Natural killer cell (primary cell): ENCODE results near the gene PXDC1. TPM values are rescaled to one million over a fixed set of nuclear protein-coding genes. Genes with fewer than 3 reads are reported as not detected.

Experiments
- ATAC-seq, 3 donors: fragments of 150-1000 bp in 2 of 3; fragments of 200-7000 bp in 1 of 3; cut with Tn5 transposase; 1 replicate in 1 of 3; 2 replicates in 2 of 3; pipeline ENCODE4 v1.10.0; 2021; ENCODE audit warnings: mild to moderate bottlenecking in 2 of 3, moderate library complexity in 2 of 3
- DNase-seq, 2 donors: peaks; one replicate each; pipeline versions ENCODE4 v3.0.0 to v3.0.0-alpha.2; 2013 to 2021; ENCODE audit warnings: mixed read lengths in 1 of 2
- H3K27ac ChIP-seq: one replicate; pipeline ENCODE4 v1.5.1; 2013; ENCODE audit warnings: mild to moderate bottlenecking, low read length
- H3K27me3 ChIP-seq: one replicate; pipeline ENCODE4 v1.6.1; 2013; ENCODE audit warnings: low read length; ENCODE audit not compliant: control insufficient read depth, insufficient read depth
- H3K36me3 ChIP-seq: one replicate; pipeline ENCODE4 v1.6.1; 2013; ENCODE audit warnings: low read length; ENCODE audit not compliant: control insufficient read depth, insufficient read depth
- H3K4me1 ChIP-seq: one replicate; pipeline ENCODE4 v1.6.1; 2013; ENCODE audit warnings: low read length; ENCODE audit not compliant: control insufficient read depth, insufficient read depth
- H3K4me3 ChIP-seq: one replicate; pipeline ENCODE4 v1.5.1; 2013; ENCODE audit warnings: low read length
- H3K9me3 ChIP-seq: one replicate; pipeline ENCODE4 v1.6.1; 2013; ENCODE audit warnings: low read length; ENCODE audit not compliant: control insufficient read depth, insufficient read depth
- H3K27ac Mint-ChIP-seq, 2 donors: one replicate each; pipeline ENCODE4 v1.8.0; 2022; ENCODE audit warnings: mild to moderate bottlenecking in 2 of 2, mixed read lengths in 2 of 2, moderate library complexity in 1 of 2
- H3K27me3 Mint-ChIP-seq, 2 donors: one replicate each; pipeline ENCODE4 v1.8.0; 2022; ENCODE audit warnings: low read depth in 2 of 2, mixed read lengths in 2 of 2
- H3K36me3 Mint-ChIP-seq: one replicate; pipeline ENCODE4 v1.8.0; 2022; ENCODE audit warnings: mixed read lengths
- H3K4me1 Mint-ChIP-seq, 2 donors: one replicate each; pipeline ENCODE4 v1.8.0; 2022; ENCODE audit warnings: mixed read lengths in 2 of 2
- H3K4me3 Mint-ChIP-seq: one replicate; pipeline ENCODE4 v1.8.0; 2022; ENCODE audit warnings: mild to moderate bottlenecking, moderate library complexity, mixed read lengths
- H3K9me3 Mint-ChIP-seq, 2 donors: one replicate each; pipeline ENCODE4 v1.8.0; 2022; ENCODE audit warnings: mixed read lengths in 2 of 2
- WGBS: methylation state at CpG from one replicate; pipeline ENCODE4 v1.1.7; 2013; ENCODE audit warnings: missing lambda C conversion rate; ENCODE audit not compliant: insufficient coverage; 5-methylcytosine and 5-hydroxymethylcytosine counted together
- intact Hi-C: fragments of 100-400 bp; cut with micrococcal nuclease; formaldehyde crosslinking; loops from one replicate; pipeline ENCODE4 v1.14.2; 2022
- total RNA-seq, 4 donors: library from RNA; stranded (reverse); fragments of 120-200 nt in 1 of 4; gene quantifications; one replicate each; pipeline versions ENCODE4 v1.2.3 to v1.2.4, GENCODE V29; 2013 to 2022
- TF ChIP-seq, protein P1 (sequence below): fragments of 200-600 bp; IDR thresholded peaks from one replicate; pipeline ENCODE4 v1.8.0; 2022; ENCODE audit warnings: antibody characterized with exemption

Gene PXDC1
- total RNA-seq, 3 donors from 2014 or later (not counting 1 experiment from before 2014, with no cell fraction given): 0.28 TPM; not detected in 1

DNA sequence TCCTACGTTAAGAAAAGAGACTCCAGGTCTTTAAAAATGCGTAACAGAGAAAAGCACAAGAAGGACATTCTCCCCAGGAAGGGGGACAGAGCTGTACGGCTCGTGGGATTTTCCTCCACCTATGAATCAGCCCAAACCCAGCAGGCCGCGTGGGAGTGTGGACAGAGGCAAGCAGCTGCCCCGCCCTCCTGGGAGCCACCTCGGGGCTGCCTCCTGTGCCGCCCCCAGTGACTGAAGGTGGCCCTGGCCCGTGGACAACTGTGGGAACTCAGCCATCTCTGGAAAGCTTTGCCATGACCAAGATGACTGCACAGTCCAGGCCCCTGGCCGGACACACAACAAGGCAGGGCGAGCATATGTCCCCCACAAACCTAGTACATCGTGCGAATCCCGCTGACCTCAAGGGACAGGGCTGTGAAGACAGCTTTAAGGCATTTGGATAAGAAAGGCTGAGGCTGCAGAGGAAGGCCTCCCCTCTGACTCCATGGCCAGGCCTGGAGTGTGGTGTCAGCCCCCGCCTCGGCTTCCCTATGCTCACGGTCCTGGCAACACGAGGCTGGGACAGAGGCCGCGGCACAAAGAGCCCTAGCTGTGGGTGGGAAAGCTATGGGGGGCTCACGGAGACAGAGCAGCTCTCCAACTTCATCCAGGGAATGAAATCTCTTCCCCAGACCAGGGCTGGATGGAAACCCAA is 26.9 kb downstream of the PXDC1 start:
- Mint-ChIP-seq H3K36me3 (no peaks in the 10 kb centered on the region), H3K27me3 (peaks cover 0 to 4% of the 10 kb centered on the region in 2 donors), H3K4me3 (no peak overlapping the region), H3K4me1 (no peaks in the 10 kb centered on the region), H3K27ac (no peak overlapping the region), H3K9me3 (no peaks in the 10 kb centered on the region)
- Histone ChIP-seq H3K27me3 (no peaks in the 10 kb centered on the region), H3K9me3 (no peaks in the 10 kb centered on the region), H3K36me3 (no peaks in the 10 kb centered on the region), H3K27ac (no peak overlapping the region), H3K4me1 (no peaks in the 10 kb centered on the region), H3K4me3 (no peak overlapping the region)
- peak in 1 of 3 donors; percentile 12 for ATAC-seq
- 86% methylated on average over 22 of the region's 22 CpGs for WGBS
- TF ChIP-seq, protein P1, sequence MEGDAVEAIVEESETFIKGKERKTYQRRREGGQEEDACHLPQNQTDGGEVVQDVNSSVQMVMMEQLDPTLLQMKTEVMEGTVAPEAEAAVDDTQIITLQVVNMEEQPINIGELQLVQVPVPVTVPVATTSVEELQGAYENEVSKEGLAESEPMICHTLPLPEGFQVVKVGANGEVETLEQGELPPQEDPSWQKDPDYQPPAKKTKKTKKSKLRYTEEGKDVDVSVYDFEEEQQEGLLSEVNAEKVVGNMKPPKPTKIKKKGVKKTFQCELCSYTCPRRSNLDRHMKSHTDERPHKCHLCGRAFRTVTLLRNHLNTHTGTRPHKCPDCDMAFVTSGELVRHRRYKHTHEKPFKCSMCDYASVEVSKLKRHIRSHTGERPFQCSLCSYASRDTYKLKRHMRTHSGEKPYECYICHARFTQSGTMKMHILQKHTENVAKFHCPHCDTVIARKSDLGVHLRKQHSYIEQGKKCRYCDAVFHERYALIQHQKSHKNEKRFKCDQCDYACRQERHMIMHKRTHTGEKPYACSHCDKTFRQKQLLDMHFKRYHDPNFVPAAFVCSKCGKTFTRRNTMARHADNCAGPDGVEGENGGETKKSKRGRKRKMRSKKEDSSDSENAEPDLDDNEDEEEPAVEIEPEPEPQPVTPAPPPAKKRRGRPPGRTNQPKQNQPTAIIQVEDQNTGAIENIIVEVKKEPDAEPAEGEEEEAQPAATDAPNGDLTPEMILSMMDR: no peak
- no peak for DNase-seq
- intact Hi-C loops: no loop called here

DNA sequence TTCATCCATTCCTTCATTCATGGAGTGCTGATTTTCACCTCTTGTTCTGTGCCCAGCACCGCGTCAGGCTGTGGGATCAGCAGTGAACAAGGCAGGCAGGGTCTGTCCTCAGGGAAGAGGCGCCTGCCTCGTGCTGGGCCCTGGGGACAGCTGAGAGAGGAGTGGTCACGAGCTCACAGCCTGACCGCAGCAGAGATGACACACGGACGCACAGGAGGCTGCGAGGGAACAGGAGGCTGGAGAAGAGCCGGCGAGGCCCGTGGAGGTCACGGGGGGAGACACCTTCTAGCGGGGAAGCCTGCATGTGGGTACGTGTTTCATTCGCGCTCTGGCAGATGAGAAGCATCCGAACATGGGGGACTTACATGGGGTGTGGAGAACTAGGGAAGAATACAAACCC is 27.5 kb downstream of the PXDC1 start:
- TF ChIP-seq, protein P1: no peak
- Mint-ChIP-seq H3K27ac (no peak overlapping the region), H3K36me3 (no peaks in the 10 kb centered on the region), H3K4me1 (no peaks in the 10 kb centered on the region), H3K9me3 (no peaks in the 10 kb centered on the region), H3K4me3 (no peak overlapping the region), H3K27me3 (peaks cover 2 to 4% of the 10 kb centered on the region in 2 donors)
- 91% methylated on average over 15 of the region's 18 CpGs for WGBS
- Histone ChIP-seq H3K9me3 (no peaks in the 10 kb centered on the region), H3K36me3 (no peaks in the 10 kb centered on the region), H3K4me1 (no peaks in the 10 kb centered on the region), H3K4me3 (no peak overlapping the region), H3K27ac (no peak overlapping the region), H3K27me3 (no peaks in the 10 kb centered on the region)
- ATAC-seq (no peak), DNase-seq (no peak)
- intact Hi-C loops: no loop called here

DNA sequence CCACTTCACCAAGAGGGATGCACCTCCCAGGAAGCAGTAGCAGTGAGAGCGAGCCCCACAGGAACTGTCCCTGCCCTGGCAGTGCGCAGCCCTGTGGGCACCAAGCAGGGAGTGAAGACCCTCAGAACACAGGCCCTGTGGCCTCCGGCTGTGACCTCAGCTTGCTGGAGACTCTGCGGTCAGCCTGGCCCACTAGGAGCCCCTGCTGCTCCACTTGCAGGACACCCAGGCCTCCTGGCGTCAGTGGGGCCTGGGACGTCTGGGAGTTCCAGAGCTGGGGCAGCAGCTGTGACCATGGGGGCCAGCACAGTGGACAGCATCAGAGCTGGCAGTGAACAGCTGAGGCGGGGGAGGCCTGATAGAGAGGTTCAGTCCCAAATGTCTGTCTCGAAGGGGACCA is 28.3 kb downstream of the PXDC1 start:
- H3K36me3 Mint-ChIP-seq: no peaks in the 10 kb centered on the region
- no peak overlapping the region for H3K27ac Mint-ChIP-seq
- no peaks in the 10 kb centered on the region for H3K9me3 ChIP-seq
- no peaks in the 10 kb centered on the region for H3K4me1 ChIP-seq
- ATAC-seq: no peak
- TF ChIP-seq, protein P1: no peak
- intact Hi-C loops: no loop called here
- no peak overlapping the region for H3K4me3 ChIP-seq
- peaks cover 4 to 11% of the 10 kb centered on the region in 2 donors for H3K27me3 Mint-ChIP-seq
- H3K27me3 ChIP-seq: no peaks in the 10 kb centered on the region
- no peak for DNase-seq
- H3K27ac ChIP-seq: no peak overlapping the region
- H3K4me1 Mint-ChIP-seq: no peaks in the 10 kb centered on the region
- H3K9me3 Mint-ChIP-seq: no peaks in the 10 kb centered on the region
- whole genome bisulfite sequencing: 93% methylated on average over 8 of the region's 8 CpGs
- no peaks in the 10 kb centered on the region for H3K36me3 ChIP-seq
- H3K4me3 Mint-ChIP-seq: no peak overlapping the region

DNA sequence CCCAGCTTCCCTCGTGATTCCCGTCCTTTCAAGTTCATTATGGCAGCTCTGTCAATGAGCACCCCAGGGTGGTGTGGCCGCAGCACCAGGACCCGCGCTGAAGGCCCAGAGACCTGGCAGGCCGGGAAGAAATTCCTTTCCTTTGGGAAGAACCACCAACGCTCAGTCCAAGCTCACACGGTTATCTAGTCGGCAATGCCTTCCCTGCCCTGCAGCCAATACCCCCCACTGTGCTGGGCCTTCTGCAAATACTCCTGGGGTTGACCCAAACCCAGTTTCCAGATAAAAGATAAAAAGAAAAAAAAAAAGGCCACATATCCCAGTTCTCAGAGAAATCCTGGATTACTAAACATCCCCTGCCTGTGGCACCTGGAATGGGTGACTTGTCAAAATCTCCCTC is 28.7 kb downstream of the PXDC1 start:
- peaks cover 4 to 16% of the 10 kb centered on the region in 2 donors for H3K27me3 Mint-ChIP-seq
- no peaks in the 10 kb centered on the region for H3K36me3 ChIP-seq
- no peak overlapping the region for H3K27ac ChIP-seq
- no peak overlapping the region for H3K4me3 Mint-ChIP-seq
- no peak for ATAC-seq
- no peaks in the 10 kb centered on the region for H3K9me3 ChIP-seq
- no peaks in the 10 kb centered on the region for H3K36me3 Mint-ChIP-seq
- TF ChIP-seq, protein P1: no peak
- no peak overlapping the region for H3K27ac Mint-ChIP-seq
- no peaks in the 10 kb centered on the region for H3K4me1 ChIP-seq
- WGBS: 93% methylated on average over 9 of the region's 9 CpGs
- no peaks in the 10 kb centered on the region for H3K9me3 Mint-ChIP-seq
- no peak for DNase-seq
- no peaks in the 10 kb centered on the region for H3K27me3 ChIP-seq
- H3K4me1 Mint-ChIP-seq: no peaks in the 10 kb centered on the region
- intact Hi-C loops: no loop called here
- no peak overlapping the region for H3K4me3 ChIP-seq
